Neural progenitor cell (in vitro differentiated cells): ENCODE measurements around the gene FBXL19.

ENCODE experiments used
- CTCF ChIP-seq: fragments of 200-600 bp; sonication (generic); IDR thresholded peaks from 2 replicates; pipeline ENCODE4 v1.5.1; 2017; ENCODE audit warnings: antibody characterized with exemption, mild to moderate bottlenecking
- EZH2phosphoT487 ChIP-seq: fragments of 200-600 bp; sonication (generic); IDR thresholded peaks from 2 replicates; pipeline ENCODE4 v1.6.1; 2017; ENCODE audit warnings: antibody characterized with exemption

GRCh38 chr16:30984669-30985400 is 61.5 kb downstream of the FBXL19 start, which contains the start of gene HSD3B7:
- peak; percentile 85 for TF ChIP-seq CTCF
- no peak for TF ChIP-seq EZH2phosphoT487
